Upper lobe of right lung (tissue), 1 donor: ENCODE measurements around the gene PHKA2. TPM values are rescaled to one million over a fixed set of nuclear protein-coding genes. Genes with fewer than 3 reads are reported as not detected.

Experiments used
- ATAC-seq: fragments of 200-7000 bp; cut with Tn5 transposase; one replicate; pipeline ENCODE4 v1.9.1; 2020; ENCODE audit warnings: mild to moderate bottlenecking, moderate library complexity
- DNase-seq: peaks from one replicate; pipeline ENCODE4 v3.0.0-alpha.2; 2020
- H3K27ac ChIP-seq: fragments of 200-600 bp; one replicate; pipeline ENCODE4 v1.8.0; 2022
- H3K27me3 ChIP-seq: fragments of 200-600 bp; one replicate; pipeline ENCODE4 v1.8.0; 2022; ENCODE audit warnings: mild to moderate bottlenecking
- H3K36me3 ChIP-seq: fragments of 200-600 bp; one replicate; pipeline ENCODE4 v1.8.0; 2022
- H3K4me1 ChIP-seq: fragments of 200-600 bp; one replicate; pipeline ENCODE4 v1.8.0; 2022
- H3K4me3 ChIP-seq: fragments of 200-600 bp; one replicate; pipeline ENCODE4 v1.8.0; 2022; ENCODE audit warnings: mild to moderate bottlenecking
- H3K9me3 ChIP-seq: fragments of 200-600 bp; one replicate; pipeline ENCODE4 v1.8.0; 2022
- intact Hi-C: fragments of 100-400 bp; cut with DNase I; formaldehyde crosslinking; loops from one replicate; pipeline ENCODE4 v1.11.0; 2022
- total RNA-seq: library from RNA; stranded (reverse); fragmentation: NEBNext Ultra II Directional; extraction: Animal tissue kit (Norgen Biotek cat#: 25700); gene quantifications from one replicate; pipeline ENCODE4 v1.2.1, GENCODE V29; 2021
- TF ChIP-seq, protein P1 (sequence below): fragments of 200-600 bp; IDR thresholded peaks from one replicate; pipeline ENCODE4 v1.8.0; 2022; ENCODE audit warnings: antibody characterized with exemption
- donor health status: DM: no; HTN: yes; CAD: no; lungs with severe emphysema.

PHKA2 gene
- total RNA-seq, 1 donor from 2014 or later, result 25.5 TPM

DNA sequence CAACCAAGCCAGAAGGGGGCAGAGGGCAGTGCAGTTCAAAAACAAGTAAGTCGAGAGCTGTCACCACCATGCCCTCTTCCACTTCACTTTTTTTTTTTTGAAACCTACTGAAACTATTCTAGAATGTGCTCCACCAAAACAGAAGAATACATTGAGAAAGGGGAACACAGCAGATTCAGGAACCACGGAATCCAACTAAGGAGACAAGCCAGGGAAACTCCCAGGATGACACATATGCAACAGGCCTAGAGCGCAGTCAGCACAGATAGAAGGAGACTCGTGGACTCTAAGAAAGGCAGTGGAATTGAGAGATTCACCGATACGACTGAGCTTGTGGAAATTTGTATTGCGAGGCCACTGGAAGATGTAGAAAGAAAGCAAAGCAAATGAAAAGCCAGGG is 66.1 kb downstream of the PHKA2 start:
- ATAC-seq, result peak; percentile 37
- no peak overlapping the region for H3K4me3 ChIP-seq

DNA sequence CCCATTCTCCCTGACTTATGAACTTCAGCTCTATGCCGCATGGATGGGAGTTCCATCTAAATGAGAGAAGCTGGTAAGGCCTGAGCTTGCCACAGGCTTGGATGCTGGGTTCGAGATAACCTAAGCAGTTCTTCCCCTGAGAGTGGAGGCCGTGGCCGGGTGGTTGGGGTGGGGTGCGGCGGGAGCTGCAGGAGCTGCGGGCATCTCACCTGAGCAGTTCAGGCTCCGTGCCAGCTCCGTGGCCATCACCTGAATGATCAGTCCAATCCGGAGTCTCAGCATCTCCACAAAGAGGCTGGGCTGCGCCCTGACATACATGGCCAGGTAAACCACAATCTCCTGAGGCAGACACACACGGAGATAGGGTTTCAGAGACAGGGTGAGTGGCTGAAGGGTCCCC is 77.6 kb downstream of the PHKA2 start:
- Histone ChIP-seq H3K9me3 (no peaks in the 10 kb centered on the region), H3K27me3 (no peaks in the 10 kb centered on the region), H3K4me1 (no peaks in the 10 kb centered on the region), H3K36me3 (no peaks in the 10 kb centered on the region), H3K27ac (no peak overlapping the region), H3K4me3 (no peak overlapping the region)
- ATAC-seq, result no peak
- DNase-seq, result no peak
- intact Hi-C loops, result no loop called here
- TF ChIP-seq, protein P1, sequence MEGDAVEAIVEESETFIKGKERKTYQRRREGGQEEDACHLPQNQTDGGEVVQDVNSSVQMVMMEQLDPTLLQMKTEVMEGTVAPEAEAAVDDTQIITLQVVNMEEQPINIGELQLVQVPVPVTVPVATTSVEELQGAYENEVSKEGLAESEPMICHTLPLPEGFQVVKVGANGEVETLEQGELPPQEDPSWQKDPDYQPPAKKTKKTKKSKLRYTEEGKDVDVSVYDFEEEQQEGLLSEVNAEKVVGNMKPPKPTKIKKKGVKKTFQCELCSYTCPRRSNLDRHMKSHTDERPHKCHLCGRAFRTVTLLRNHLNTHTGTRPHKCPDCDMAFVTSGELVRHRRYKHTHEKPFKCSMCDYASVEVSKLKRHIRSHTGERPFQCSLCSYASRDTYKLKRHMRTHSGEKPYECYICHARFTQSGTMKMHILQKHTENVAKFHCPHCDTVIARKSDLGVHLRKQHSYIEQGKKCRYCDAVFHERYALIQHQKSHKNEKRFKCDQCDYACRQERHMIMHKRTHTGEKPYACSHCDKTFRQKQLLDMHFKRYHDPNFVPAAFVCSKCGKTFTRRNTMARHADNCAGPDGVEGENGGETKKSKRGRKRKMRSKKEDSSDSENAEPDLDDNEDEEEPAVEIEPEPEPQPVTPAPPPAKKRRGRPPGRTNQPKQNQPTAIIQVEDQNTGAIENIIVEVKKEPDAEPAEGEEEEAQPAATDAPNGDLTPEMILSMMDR, result no peak

More for the DNA sequence above, 66.1 kb downstream of the PHKA2 start:
- TF ChIP-seq, protein P1, result no peak
- DNase-seq, result no peak
- Histone ChIP-seq H3K27ac (no peak overlapping the region), H3K27me3 (no peaks in the 10 kb centered on the region), H3K36me3 (peaks cover 5% of the 10 kb centered on the region), H3K4me1 (no peaks in the 10 kb centered on the region), H3K9me3 (no peaks in the 10 kb centered on the region)
- intact Hi-C loops, result no loop called here

DNA sequence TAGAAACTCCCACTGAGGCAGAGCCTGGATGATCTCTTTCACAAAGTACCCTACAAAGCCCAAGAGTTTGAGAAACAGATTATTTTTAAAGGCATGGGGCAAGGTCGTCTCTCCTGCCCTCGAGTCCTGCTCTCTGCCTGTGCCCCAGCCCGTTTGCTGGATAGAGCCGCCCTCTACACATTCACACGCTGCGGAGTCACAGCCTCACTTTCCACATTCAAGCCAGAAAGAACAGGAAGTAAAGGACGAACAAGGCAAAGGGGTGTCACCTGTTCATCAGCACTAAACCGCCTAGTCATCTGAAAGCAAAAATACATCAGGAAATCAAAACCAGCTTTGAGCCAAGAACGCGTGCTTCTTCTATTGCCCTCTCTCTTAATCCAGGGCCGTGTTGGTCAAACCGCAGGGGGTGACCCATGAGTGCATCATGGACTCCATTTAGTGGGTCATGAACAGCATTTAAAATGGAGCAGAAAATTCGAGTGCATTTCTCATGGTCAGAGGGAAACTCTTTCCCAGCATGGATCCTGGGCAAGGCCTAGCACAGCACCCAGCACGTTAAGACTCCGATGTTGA is 83.4 kb downstream of the PHKA2 start:
- TF ChIP-seq, protein P1, result no peak
- no peaks in the 10 kb centered on the region for H3K36me3 ChIP-seq
- H3K27ac ChIP-seq, result no peak overlapping the region
- H3K9me3 ChIP-seq, result no peaks in the 10 kb centered on the region
- no peaks in the 10 kb centered on the region for H3K4me1 ChIP-seq
- no peak overlapping the region for H3K4me3 ChIP-seq
- intact Hi-C loops, result no loop called here
- no peak for ATAC-seq
- no peaks in the 10 kb centered on the region for H3K27me3 ChIP-seq
- no peak for DNase-seq

DNA sequence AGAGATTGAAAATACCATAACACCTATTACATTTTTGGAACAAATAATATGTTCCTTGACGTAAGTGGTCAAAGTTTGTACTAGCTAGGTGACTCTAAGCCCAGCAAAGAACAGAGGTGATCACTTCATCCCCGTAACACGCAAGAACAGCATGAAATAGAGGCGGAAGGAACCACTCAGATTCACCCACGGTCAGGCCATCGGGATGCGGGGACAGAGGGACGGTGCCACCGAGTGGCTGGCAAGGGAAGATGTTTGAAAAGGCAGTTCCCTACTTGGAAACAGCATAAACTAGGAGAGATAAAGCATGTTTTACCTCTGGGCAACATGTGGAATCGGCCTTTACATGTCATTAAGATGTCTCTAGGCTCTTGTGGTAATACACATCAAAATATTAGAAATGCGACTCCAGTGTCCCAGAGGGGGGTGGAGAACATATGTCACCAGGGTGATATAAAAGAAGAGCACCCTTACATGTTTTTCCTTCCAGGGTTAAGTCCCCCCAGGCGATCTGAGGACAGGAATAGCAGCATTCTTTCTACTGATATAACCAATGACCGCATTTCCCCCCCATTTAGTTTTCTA is 84.0 kb downstream of the PHKA2 start:
- DNase-seq, result no peak
- no peaks in the 10 kb centered on the region for H3K27me3 ChIP-seq
- intact Hi-C loops, result no loop called here
- H3K9me3 ChIP-seq, result no peaks in the 10 kb centered on the region
- H3K27ac ChIP-seq, result no peak overlapping the region
- no peaks in the 10 kb centered on the region for H3K36me3 ChIP-seq
- TF ChIP-seq, protein P1, result peak; percentile 22
- no peaks in the 10 kb centered on the region for H3K4me1 ChIP-seq
- ATAC-seq, result peak; percentile 73
- no peak overlapping the region for H3K4me3 ChIP-seq

DNA sequence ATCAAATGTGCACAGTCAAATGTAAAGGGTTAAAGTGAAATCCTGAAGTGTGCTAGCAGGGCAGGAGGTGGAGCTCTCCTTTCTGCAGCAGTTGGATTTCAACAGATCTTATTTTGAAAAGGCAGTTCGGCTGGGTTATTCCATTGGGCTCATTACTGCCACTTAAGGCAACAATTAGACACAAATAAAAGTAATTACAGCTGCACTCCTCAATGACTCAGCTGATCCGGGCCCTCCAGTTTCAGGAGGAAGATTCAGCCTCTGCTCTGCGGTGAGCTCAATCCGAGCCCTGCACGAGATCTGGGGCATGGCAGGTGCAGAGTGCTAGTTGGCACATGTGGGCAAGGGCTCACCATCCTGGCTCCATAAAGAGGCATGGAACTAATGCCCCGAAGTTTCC is 85.4 kb downstream of the PHKA2 start:
- no peak overlapping the region for H3K27ac ChIP-seq
- ATAC-seq, result no peak
- no peaks in the 10 kb centered on the region for H3K36me3 ChIP-seq
- TF ChIP-seq, protein P1, result no peak
- no peak for DNase-seq
- intact Hi-C loops, result no loop called here
- no peaks in the 10 kb centered on the region for H3K4me1 ChIP-seq
- no peak overlapping the region for H3K4me3 ChIP-seq
- H3K27me3 ChIP-seq, result no peaks in the 10 kb centered on the region
- H3K9me3 ChIP-seq, result no peaks in the 10 kb centered on the region

DNA sequence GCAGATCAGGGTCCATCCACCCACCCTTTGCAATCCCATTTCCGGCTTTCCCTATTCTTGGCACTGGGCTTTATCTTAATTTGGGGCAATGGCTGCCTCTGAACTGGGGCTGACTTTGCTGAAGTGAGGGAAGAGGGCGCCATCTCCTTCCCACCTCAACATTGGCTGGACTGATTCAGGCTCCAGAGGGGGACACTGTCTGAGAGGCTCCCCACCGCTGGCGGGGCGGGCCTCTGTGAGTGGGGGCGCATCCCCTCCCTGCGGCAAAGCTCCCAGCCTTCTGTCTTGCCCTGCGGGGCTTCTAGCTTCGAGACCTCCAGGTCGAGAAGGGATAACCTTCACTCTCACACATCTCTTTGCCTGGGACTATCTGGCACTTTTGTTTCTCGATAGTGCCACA is 85.8 kb downstream of the PHKA2 start:
- intact Hi-C loops, result no loop called here
- ATAC-seq (no peak), DNase-seq (no peak)
- Histone ChIP-seq H3K27ac (no peak overlapping the region), H3K4me3 (no peak overlapping the region), H3K4me1 (no peaks in the 10 kb centered on the region), H3K27me3 (no peaks in the 10 kb centered on the region), H3K36me3 (no peaks in the 10 kb centered on the region), H3K9me3 (no peaks in the 10 kb centered on the region)
- TF ChIP-seq, protein P1, result no peak
